K562 (cell line): ENCODE results near the gene MPZL1. TPM values are rescaled to one million over a fixed set of nuclear protein-coding genes. Genes with fewer than 3 reads are reported as not detected.
A peak's percentile ranks its signal among the peaks of the same experiment; 100 is the strongest.

Source experiments
- ATAC-seq: fragments of 200-7000 bp; cut with Tn5 transposase; 3 replicates; pipeline ENCODE4 v1.9.1; 2020; ENCODE audit warnings: moderate library complexity
- BruUV-seq: library from RNA; stranded (reverse); fragments of 400-500 nt; replicated peaks from 2 replicates; lab custom pipeline; 2021; lab: Mats Ljungman, UMichigan
- CTCF ChIA-PET: fragments of 300-600 bp; formaldehyde crosslinking; extraction: SDS; loops from one replicate; lab custom pipeline; 2021; ENCODE audit warnings: low intra/inter-chr PET ratio; lab: Yijun Ruan, JAX
- POLR2A ChIA-PET: fragments of 300-600, 350-650 bp; sonication (Branson Sonifier 250); formaldehyde crosslinking; extraction: SDS; loops from one replicate; lab custom pipeline; 2021; ENCODE audit warnings: antibody characterized with exemption, inconsistent platforms; lab: Yijun Ruan, JAX
- DNase-seq, 4 experiments: peaks; one replicate each; pipeline versions ENCODE4 v3.0.0 to v3.0.0-alpha.2; 2011 to 2018; ENCODE audit warnings: low spot score in 3 of 4, mixed read lengths in 3 of 4; ENCODE audit errors: extremely low read depth in 1 of 4
- FAIRE-seq: peaks from 2 replicates; lab custom pipeline; 2011; peaks lifted over from hg19 to GRCh38; lab: Jason Lieb, UNC
- H2AFZ ChIP-seq: 2 replicates; pipeline ENCODE4 v1.6.0; 2011; ENCODE audit warnings: low read depth, low read length, control low read depth, inconsistent platforms
- H3K27ac ChIP-seq: fragments of 200-600 bp; 3 replicates; pipeline ENCODE4 v1.8.0; 2011; ENCODE audit warnings: low read depth, mild to moderate bottlenecking, control low read depth, inconsistent platforms, low read length, moderate library complexity, mixed read lengths; ENCODE audit errors: extremely low read depth
- H3K27me3 ChIP-seq, 2 experiments: fragments of 300-600 bp in 1 of 2; 2 replicates in 1 of 2; 3 replicates in 1 of 2; pipeline versions ENCODE4 v1.6.0 to v1.8.0; 2011; ENCODE audit warnings: inconsistent platforms in 2 of 2, low read length in 2 of 2, mild to moderate bottlenecking in 1 of 2, mixed read lengths in 1 of 2, moderate library complexity in 1 of 2; ENCODE audit not compliant: control insufficient read depth in 2 of 2, insufficient read depth in 2 of 2
- H3K36me3 ChIP-seq: fragments of 300-600 bp; 3 replicates; pipeline ENCODE4 v1.8.0; 2011; ENCODE audit warnings: mild to moderate bottlenecking, low read length, inconsistent platforms; ENCODE audit not compliant: control insufficient read depth, insufficient read depth
- H3K4me1 ChIP-seq, 2 experiments: fragments of 200-600 bp in 1 of 2; replicated peaks in 1 of 2; 2 replicates in 1 of 2; 3 replicates in 1 of 2; pipeline versions ENCODE4 v1.5.1 to v1.8.0; 2011; ENCODE audit warnings: inconsistent platforms in 2 of 2, low read length in 2 of 2, mild to moderate bottlenecking in 1 of 2, mixed read lengths in 1 of 2, moderate library complexity in 1 of 2; ENCODE audit not compliant: control insufficient read depth in 2 of 2, insufficient read depth in 2 of 2
- H3K4me2 ChIP-seq: 2 replicates; pipeline ENCODE4 v1.6.1; 2011; ENCODE audit warnings: low read length, control low read depth, inconsistent platforms, mixed read lengths; ENCODE audit not compliant: insufficient read depth
- H3K4me3 ChIP-seq: fragments of 200-600 bp; sonication (generic), shearing (Covaris generic); 2 replicates; pipeline ENCODE4 v1.5.1; 2016; ENCODE audit warnings: control low read depth, inconsistent platforms
- H3K79me2 ChIP-seq: fragments of 200-600 bp; 3 replicates; pipeline ENCODE4 v1.8.0; 2011; ENCODE audit warnings: low read length, inconsistent platforms; ENCODE audit not compliant: control insufficient read depth, insufficient read depth
- H3K9ac ChIP-seq, 2 experiments: 2 replicates each; pipeline versions ENCODE4 v1.6.0 to v1.6.1; 2011; ENCODE audit warnings: low read depth in 2 of 2, low read length in 2 of 2, control low read depth in 1 of 2, inconsistent platforms in 1 of 2, mild to moderate bottlenecking in 1 of 2, mixed read lengths in 1 of 2; ENCODE audit not compliant: insufficient read depth in 1 of 2
- H3K9me1 ChIP-seq: one replicate; pipeline ENCODE4 v1.6.0; 2011; ENCODE audit warnings: inconsistent platforms, mild to moderate bottlenecking, low read length, moderate library complexity; ENCODE audit not compliant: control insufficient read depth, insufficient read depth
- H3K9me3 ChIP-seq: replicated peaks from 2 replicates; pipeline ENCODE4 v1.5.1; 2011; ENCODE audit warnings: low read depth, low read length, inconsistent platforms; ENCODE audit not compliant: control insufficient read depth, insufficient read depth
- H4K20me1 ChIP-seq: replicated peaks from 2 replicates; pipeline ENCODE4 v1.6.1; 2011; ENCODE audit warnings: low read length, inconsistent platforms, mixed read lengths; ENCODE audit not compliant: control insufficient read depth, insufficient read depth
- CTBP1 ChIP-seq: fragments of 450-650 bp; IDR thresholded peaks from 2 replicates; pipeline ENCODE4 v1.6.1; 2016; ENCODE audit warnings: borderline replicate concordance
- FIP1L1 ChIP-seq: fragments of 200-400 bp; formaldehyde crosslinking; IDR thresholded peaks from 2 replicates; pipeline ENCODE4 v1.6.1; 2018; ENCODE audit warnings: mild to moderate bottlenecking, low read depth, low read length; ENCODE audit not compliant: poor library complexity, severe bottlenecking
- FOS ChIP-seq: IDR thresholded peaks from 3 replicates; pipeline ENCODE4 v1.6.1; 2011; ENCODE audit not compliant: insufficient read length; ENCODE audit errors: extremely low read depth
- GABPA ChIP-seq: fragments of 200-800 bp; sonication (Bioruptor generic); conservative IDR thresholded peaks from 2 replicates; pipeline ENCODE4 v1.6.1; 2016; ENCODE audit warnings: low read depth, missing genetic modification characterization, missing compliant biosample characterization
- ILF3 ChIP-seq: fragments of 450-650 bp; IDR thresholded peaks from 2 replicates; pipeline ENCODE4 v1.6.1; 2018; ENCODE audit warnings: antibody characterized with exemption, mild to moderate bottlenecking, moderate library complexity, borderline replicate concordance
- MCM3 ChIP-seq: fragments of 450-650 bp; IDR thresholded peaks from 2 replicates; pipeline ENCODE4 v1.6.1; 2016
- POU5F1 ChIP-seq: fragments of 150-350 bp; IDR thresholded peaks from 2 replicates; pipeline ENCODE4 v1.6.1; 2014; ENCODE audit warnings: borderline replicate concordance, low read length, low read depth, mild to moderate bottlenecking; ENCODE audit not compliant: partially characterized antibody
- RAD51 ChIP-seq: fragments of 450-650 bp; IDR thresholded peaks from 2 replicates; pipeline ENCODE4 v1.7.1; 2016; ENCODE audit warnings: low read depth, mild to moderate bottlenecking, borderline replicate concordance
- RFX7 ChIP-seq: fragments of 250-450 bp; sonication (Bioruptor Pico); IDR thresholded peaks from 2 replicates; pipeline ENCODE4 v1.5.1; 2021; ENCODE audit warnings: mild to moderate bottlenecking
- SMARCE1 ChIP-seq: fragments of 450-650 bp; IDR thresholded peaks from 2 replicates; pipeline ENCODE4 v1.7.1; 2016; ENCODE audit warnings: mild to moderate bottlenecking
- STAG1 ChIP-seq: sonication (generic); formaldehyde crosslinking; IDR thresholded peaks from 2 replicates; pipeline ENCODE4 v1.5.0; 2020; ENCODE audit warnings: missing genetic modification reagents, borderline replicate concordance
- STAT5B ChIP-seq: fragments of 250-450 bp; sonication (Bioruptor Pico); IDR thresholded peaks from 2 replicates; pipeline ENCODE4 v1.8.0; 2021; ENCODE audit warnings: mild to moderate bottlenecking, inconsistent platforms
- TAF15 ChIP-seq: fragments of 200-400 bp; formaldehyde crosslinking; IDR thresholded peaks from 2 replicates; pipeline ENCODE4 v1.6.1; 2017; ENCODE audit warnings: mild to moderate bottlenecking, low read depth, low read length, moderate library complexity
- XRCC4 ChIP-seq: IDR thresholded peaks from one replicate; pipeline ENCODE4 v1.6.1; 2011; ENCODE audit not compliant: insufficient read depth, insufficient read length; ENCODE audit errors: extremely low read depth
- ZBTB7A ChIP-seq: IDR thresholded peaks from 2 replicates; pipeline ENCODE4 v1.6.1; 2011; ENCODE audit warnings: low read depth, mild to moderate bottlenecking, low read length, moderate library complexity, borderline replicate concordance; ENCODE audit not compliant: control insufficient read depth
- ZFP36 ChIP-seq: fragments of 150-350 bp; IDR thresholded peaks from 2 replicates; pipeline ENCODE4 v1.6.1; 2018; ENCODE audit warnings: low read length, low read depth; ENCODE audit not compliant: partially characterized antibody
- ZNF584 ChIP-seq: fragments of 200-800 bp; sonication (Bioruptor generic); IDR thresholded peaks from 2 replicates; pipeline ENCODE4 v1.6.1; 2016; ENCODE audit warnings: low read depth, mild to moderate bottlenecking, missing genetic modification characterization, missing compliant biosample characterization
- WGBS: fragments of 100-300 bp; shearing (Covaris generic); methylation state at CpG from one replicate; pipeline ENCODE4 v1.1.6; 2016; ENCODE audit warnings: low coverage, mixed read lengths; ENCODE audit not compliant: insufficient coverage; ENCODE audit errors: missing lambda C conversion rate; 5-methylcytosine and 5-hydroxymethylcytosine counted together
- in situ Hi-C: fragments of 300-500 bp; cut with MboI; formaldehyde crosslinking; loops from 4 replicates; pipeline ENCODE4 v1.15.0; 2018; ENCODE audit warnings: inconsistent platforms, mixed read lengths
- intact Hi-C: fragments of 100-400 bp; cut with micrococcal nuclease; formaldehyde crosslinking; loops from 2 replicates; pipeline ENCODE4 v1.14.2; 2022
- polyA plus RNA-seq, 8 experiments: library from polyadenylated mRNA; depleted of rRNA in 4 of 8; stranded (reverse) in 5 of 8; unstranded in 3 of 8; fragments of >200 nt; fragmentation: Nextera tagmentation in 2 of 8; fragmentation: Illumina TruSeq in 1 of 8; extraction: Ambion mirVana in 2 of 8; extraction: Trizol in 1 of 8; gene quantifications; 2 replicates each; pipeline versions ENCODE4 v1.2.1 to v1.2.3, GENCODE V29; 2011 to 2014; ENCODE audit warnings: inconsistent platforms in 1 of 8, missing spikeins in 1 of 8
- total RNA-seq, 7 experiments: library from RNA; depleted of rRNA in 6 of 7; stranded (reverse); fragments of >200 nt in 6 of 7; fragmentation: Illumina TruSeq in 2 of 7; extraction: Trizol in 2 of 7; gene quantifications; 2 replicates each; pipeline versions ENCODE4 v1.2.1 to v1.2.3, GENCODE V29; 2011 to 2021; ENCODE audit warnings: low replicate concordance in 1 of 7
- TF ChIP-seq, protein P1 (sequence below): fragments of 450-650 bp; formaldehyde crosslinking; IDR thresholded peaks from 2 replicates; pipeline ENCODE4 v1.4.0; 2020; ENCODE audit warnings: mild to moderate bottlenecking, moderate library complexity
- TF ChIP-seq, protein P2 (sequence below): sonication (generic); IDR thresholded peaks from 2 replicates; pipeline ENCODE4 v1.6.1; 2016
- TF ChIP-seq, protein P3 (sequence below): fragments of 250-450 bp; sonication (Bioruptor Pico); IDR thresholded peaks from 2 replicates; pipeline ENCODE4 v1.8.0; 2021; ENCODE audit warnings: moderate library complexity, mild to moderate bottlenecking, inconsistent platforms

The MPZL1 gene
- total and polyA plus RNA-seq, 9 of the 15 experiments (the other 6 are each of a cell fraction or from before 2014, with no cell fraction given), result 14.5 to 153 (median 66.5) TPM

DNA sequence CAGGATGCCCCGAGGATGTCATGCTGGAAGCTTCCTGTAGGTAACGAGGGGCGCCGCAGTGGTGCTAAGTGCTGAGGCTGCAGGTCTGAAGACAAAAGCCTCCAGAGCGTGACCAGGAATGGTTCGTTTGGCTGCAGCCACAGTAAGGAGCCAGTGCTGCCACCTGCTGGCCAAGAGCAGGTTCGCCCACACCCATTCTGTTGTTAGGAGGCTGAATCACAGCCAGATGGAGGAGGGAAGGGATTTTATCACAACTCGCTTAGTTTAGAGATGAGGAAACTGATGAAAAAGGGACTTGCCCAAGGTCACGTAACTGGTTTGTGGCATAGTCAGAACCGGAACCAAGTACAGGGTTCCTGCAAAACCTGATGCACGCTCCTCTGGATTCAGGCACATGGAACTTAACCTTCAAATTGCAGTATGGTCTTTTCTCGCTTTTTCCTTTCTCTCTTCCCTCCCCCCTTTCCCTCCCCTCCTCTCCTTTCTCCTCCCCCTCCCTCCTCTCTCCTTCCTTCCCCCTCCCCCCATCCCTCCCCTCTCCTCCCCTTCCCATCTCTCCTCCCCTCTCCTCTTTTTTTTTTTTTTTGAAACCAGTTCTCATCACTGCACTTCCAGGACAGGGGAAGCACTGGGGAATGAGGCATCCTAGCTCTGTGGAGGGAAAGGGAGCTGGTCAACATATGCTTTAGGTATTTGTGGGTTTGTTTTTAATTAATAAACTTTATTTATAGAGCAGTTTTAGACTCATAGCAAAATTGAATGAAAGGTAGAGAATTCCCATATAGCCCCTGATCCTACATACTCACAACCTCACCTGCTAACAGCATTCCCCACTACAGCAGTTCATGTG is 81.8 kb downstream of the MPZL1 start:
- Histone ChIP-seq H3K4me3 (no peak overlapping the region), H3K36me3 (no peaks in the 10 kb centered on the region), H2AFZ (peak overlapping the region; percentile 54), H3K9me3 (peaks cover 5% of the 10 kb centered on the region; the same call in 1 of the 2 replicates), H3K9me1 (no peaks in the 10 kb centered on the region), H3K4me1 (peaks cover 0 to 7% of the 10 kb centered on the region in 2 experiments; a peak in 4 of 5 replicates), H4K20me1 (no peaks in the 10 kb centered on the region), H3K4me2 (peak overlapping the region; percentile 19; the same call in 1 of the 2 replicates), H3K27me3 (no peaks in the 10 kb centered on the region), H3K79me2 (no peaks in the 10 kb centered on the region), H3K27ac (no peak overlapping the region), H3K9ac (no peak overlapping the region)
- ATAC-seq, result peak; percentile 98
- intact Hi-C loops (loop anchor here (1.0 to 5.0 kb wide), 5 partner anchors 64 to 279 kb away; no protein-coding TSS in a partner anchor), in situ Hi-C loops (no loop called here)
- 12% methylated on average over 11 of the region's 12 CpGs for WGBS
- FAIRE-seq, result peak; percentile 96
- BruUV-seq, result no TSS peak
- POLR2A ChIA-PET, result interaction anchor here (0.5 to 0.8 kb wide), 3 partner anchors 63 to 248 kb away, joined by 3 read pairs; no protein-coding TSS in a partner anchor
- peak; percentile 92 to 96 (median 94) for DNase-seq
- CTCF ChIA-PET, result interaction anchor here (0.8 kb wide), 1 partner anchor 90 kb away, joined by 3 read pairs; no protein-coding TSS in a partner anchor
- TF ChIP-seq ZFP36 (peak; percentile 91), XRCC4 (no peak), TAF15 (no peak), FOS (peak; percentile 14), ZBTB7A (no peak), STAG1 (CRISPR knock-in tag) (no peak; the same call in 1 of the 2 replicates), CTBP1 (peak; percentile 96), RFX7 (CRISPR knock-in tag) (no peak), FIP1L1 (no peak), STAT5B (CRISPR knock-in tag) (no peak), POU5F1 (no peak), SMARCE1 (peak; percentile 21; the same call in 1 of the 2 replicates), MCM3 (no peak), ILF3 (no peak), GABPA (tag) (no peak), ZNF584 (no peak), RAD51 (no peak)
- TF ChIP-seq, protein P1, sequence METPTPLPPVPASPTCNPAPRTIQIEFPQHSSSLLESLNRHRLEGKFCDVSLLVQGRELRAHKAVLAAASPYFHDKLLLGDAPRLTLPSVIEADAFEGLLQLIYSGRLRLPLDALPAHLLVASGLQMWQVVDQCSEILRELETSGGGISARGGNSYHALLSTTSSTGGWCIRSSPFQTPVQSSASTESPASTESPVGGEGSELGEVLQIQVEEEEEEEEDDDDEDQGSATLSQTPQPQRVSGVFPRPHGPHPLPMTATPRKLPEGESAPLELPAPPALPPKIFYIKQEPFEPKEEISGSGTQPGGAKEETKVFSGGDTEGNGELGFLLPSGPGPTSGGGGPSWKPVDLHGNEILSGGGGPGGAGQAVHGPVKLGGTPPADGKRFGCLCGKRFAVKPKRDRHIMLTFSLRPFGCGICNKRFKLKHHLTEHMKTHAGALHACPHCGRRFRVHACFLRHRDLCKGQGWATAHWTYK (CRISPR knock-in tag), result 0 out of 2 replicates have a peak, but pooled peaks have one; percentile 47
- TF ChIP-seq, protein P2, sequence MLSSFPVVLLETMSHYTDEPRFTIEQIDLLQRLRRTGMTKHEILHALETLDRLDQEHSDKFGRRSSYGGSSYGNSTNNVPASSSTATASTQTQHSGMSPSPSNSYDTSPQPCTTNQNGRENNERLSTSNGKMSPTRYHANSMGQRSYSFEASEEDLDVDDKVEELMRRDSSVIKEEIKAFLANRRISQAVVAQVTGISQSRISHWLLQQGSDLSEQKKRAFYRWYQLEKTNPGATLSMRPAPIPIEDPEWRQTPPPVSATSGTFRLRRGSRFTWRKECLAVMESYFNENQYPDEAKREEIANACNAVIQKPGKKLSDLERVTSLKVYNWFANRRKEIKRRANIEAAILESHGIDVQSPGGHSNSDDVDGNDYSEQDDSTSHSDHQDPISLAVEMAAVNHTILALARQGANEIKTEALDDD, result peak; percentile 76; the same call in 1 of the 2 replicates
- TF ChIP-seq, protein P3, sequence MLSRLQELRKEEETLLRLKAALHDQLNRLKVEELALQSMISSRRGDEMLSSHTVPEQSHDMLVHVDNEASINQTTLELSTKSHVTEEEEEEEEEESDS, result no peak
